DLD1 (cell line): ENCODE results near the gene NUDC.
"Not testable (repeated sequence)": the region's sequence is repeated elsewhere in the genome, so short reads cannot be mapped to it uniquely, and the experiment has no call there.

Source experiments
- in situ Hi-C: cut with HindIII; loops from 2 replicates; pipeline ENCODE4 v1.10.0; 2017; ENCODE audit warnings: low sequenced_read_pairs

The NUDC gene

GRCh38 chr1:26978901-26979300, 57.4 kb downstream of the NUDC start:
- in situ Hi-C loops: no loop called here

GRCh38 chr1:26981146-26981846, 59.8 kb downstream of the NUDC start:
- in situ Hi-C loops: no loop called here

GRCh38 chr1:26983863-26984262, 62.3 kb downstream of the NUDC start:
- in situ Hi-C loops: no loop called here

- in situ Hi-C loops: no loop called here
Measured at GRCh38 chr1:26984291-26984690, 62.7 kb downstream of the NUDC start.

GRCh38 chr1:26986658-26987057, 65.1 kb downstream of the NUDC start:
- in situ Hi-C loops: no loop called here

- in situ Hi-C loops: not testable (repeated sequence)
Measured at GRCh38 chr1:26989403-26990109, 68.0 kb downstream of the NUDC start.

- in situ Hi-C loops: no loop called here
Measured at GRCh38 chr1:26991310-26992116, 70.0 kb downstream of the NUDC start.

GRCh38 chr1:26993237-26994019, 71.9 kb downstream of the NUDC start, which contains the start of gene TRNP1:
TRNP1 (plus strand) TSS chr1:26993692; CDS start chr1:26993787, 95 bp downstream.
- in situ Hi-C loops: no loop called here

- in situ Hi-C loops: no loop called here
Measured at GRCh38 chr1:26994020-26994786, 72.7 kb downstream of the NUDC start.

- in situ Hi-C loops: no loop called here
Measured at GRCh38 chr1:26994787-26995517, 73.4 kb downstream of the NUDC start.

- in situ Hi-C loops: no loop called here
Measured at GRCh38 chr1:26996024-26996423, 74.5 kb downstream of the NUDC start.
